ENCODE measurements around the gene MYOCD. TPM values are rescaled to one million over a fixed set of nuclear protein-coding genes. Genes with fewer than 3 reads are reported as not detected.

The MYOCD gene
- total and polyA plus RNA-seq, 12 donors, result 7.0 to 111 (median 45.2) TPM

- DNase-seq (no peak), ATAC-seq (no peak)
- no peaks in the 10 kb centered on the region for H3K36me3 ChIP-seq
- H3K9me3 ChIP-seq, result no peaks in the 10 kb centered on the region
- H3K27me3 ChIP-seq, result no peaks in the 10 kb centered on the region
- intact Hi-C loops (cut with DNase I), result no loop called here
- H3K27ac ChIP-seq, result no peak overlapping the region
- H3K4me1 ChIP-seq, result no peaks in the 10 kb centered on the region
- 87 to 92% methylated on average over 4 of the region's 4 CpGs for WGBS, 2 donors
- no peak overlapping the region for H3K4me3 ChIP-seq
- TF ChIP-seq CTCF (IDR thresholded peaks at IDR 0.05), result no peak
Observed at GRCh38 chr17:12655936-12656335, 9.8 kb upstream of the MYOCD start.

DNA sequence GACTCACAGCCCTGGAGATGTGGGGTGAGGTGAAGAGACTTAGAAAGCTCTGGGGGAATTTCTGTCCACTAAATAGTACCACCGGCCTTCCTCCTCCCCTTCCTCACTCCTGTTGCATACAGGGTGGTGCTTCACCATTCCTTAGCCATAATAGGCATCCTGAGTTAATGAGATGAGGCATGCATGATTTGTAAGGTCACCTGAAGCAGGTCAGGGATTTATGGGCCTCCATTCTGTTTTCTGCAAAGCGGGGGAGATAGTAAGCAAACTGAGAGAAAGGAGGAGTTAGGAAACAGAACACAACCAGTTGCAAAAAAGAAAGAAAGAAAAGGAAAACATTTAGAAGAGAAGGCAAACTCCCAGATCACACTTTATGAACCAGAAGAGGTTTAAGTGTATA lies 9.3 kb upstream of the MYOCD start:
- no peaks in the 10 kb centered on the region for H3K36me3 ChIP-seq
- no peak overlapping the region for H3K4me3 ChIP-seq
- H3K27ac ChIP-seq, result no peak overlapping the region
- H3K27me3 ChIP-seq, result no peaks in the 10 kb centered on the region
- H3K4me1 ChIP-seq, result no peaks in the 10 kb centered on the region
- intact Hi-C loops (cut with DNase I), result no loop called here
- TF ChIP-seq CTCF (IDR thresholded peaks at IDR 0.05), result no peak
- ATAC-seq (no peak), DNase-seq (no peak)
- H3K9me3 ChIP-seq, result no peaks in the 10 kb centered on the region
- 80 to 81% methylated on average over 2 of the region's 2 CpGs for WGBS, 2 donors

DNA sequence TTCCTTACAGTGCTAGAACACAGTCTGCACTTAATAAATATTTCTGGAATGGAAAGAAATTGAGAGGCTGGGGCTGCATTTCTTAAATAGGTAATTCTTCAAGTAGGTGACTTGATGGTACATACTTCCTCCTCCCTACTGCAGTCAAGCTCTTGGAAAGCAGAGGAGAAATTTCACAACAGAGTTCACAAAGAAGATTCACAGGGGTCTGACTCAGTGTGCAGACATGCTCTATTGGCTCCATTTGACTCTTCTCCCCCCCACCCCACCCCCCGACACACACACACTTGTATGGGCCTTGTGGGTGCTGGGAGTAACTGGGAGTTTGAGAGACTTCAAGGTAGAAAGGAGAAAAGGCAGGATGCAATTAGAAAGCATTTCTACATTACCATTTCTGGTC lies 6.2 kb upstream of the MYOCD start:
- Histone ChIP-seq H3K4me1 (peaks cover 0 to 3% (median 0%) of the 10 kb centered on the region in 9 donors), H3K4me3 (no peak overlapping the region), H3K27me3 (peaks cover 0 to 10% (median 6%) of the 10 kb centered on the region in 7 donors), H3K9me3 (no peaks in the 10 kb centered on the region), H3K36me3 (no peaks in the 10 kb centered on the region), H3K27ac (no peak overlapping the region)
- 84 to 97% methylated on average over 1 of the region's 1 CpG for WGBS, 2 donors
- TF ChIP-seq CTCF (IDR thresholded peaks at IDR 0.05), result no peak
- no peak for DNase-seq
- intact Hi-C loops (cut with DNase I), result no loop called here
- ATAC-seq, result no peak

DNA sequence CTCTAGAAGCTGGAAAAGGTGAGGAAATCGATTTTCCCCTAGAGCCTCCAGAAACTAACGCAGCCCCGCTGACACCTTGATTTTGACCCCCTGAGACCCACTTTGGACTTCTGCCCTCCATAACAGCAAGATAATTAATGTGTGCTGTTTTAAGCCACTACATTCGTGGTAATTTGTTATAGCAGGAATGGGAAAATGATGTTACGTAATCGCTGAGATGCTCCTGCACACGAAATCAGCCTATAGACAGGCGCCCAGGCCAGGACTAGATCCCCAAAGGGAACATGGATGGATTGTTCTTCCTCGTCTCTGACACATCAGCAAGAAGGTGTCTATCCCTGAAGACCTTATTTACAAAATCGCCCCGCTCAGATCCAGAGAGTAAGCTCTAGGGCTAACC lies 1.4 kb upstream of the MYOCD start:
- WGBS, 2 donors, result 77 to 79% methylated on average over 11 of the region's 11 CpGs
- DNase-seq (no peak), ATAC-seq (no peak)
- H3K27ac ChIP-seq, result peak overlapping the region in 1 of 10 donors; percentile 80
- H3K4me3 ChIP-seq, result peak overlapping the region in 1 of 10 donors; percentile 68
- intact Hi-C loops (cut with DNase I), result loop anchor here in 5 of 10 donors (10.0 kb wide), 2 partner anchors 341 to 409 kb away; no protein-coding TSS in a partner anchor
- H3K36me3 ChIP-seq, result no peaks in the 10 kb centered on the region
- H3K27me3 ChIP-seq, result peaks cover 0 to 45% (median 19%) of the 10 kb centered on the region in 7 donors
- no peak for TF ChIP-seq CTCF (IDR thresholded peaks at IDR 0.05)
- peaks cover 0 to 14% (median 6%) of the 10 kb centered on the region in 9 donors for H3K4me1 ChIP-seq
- no peaks in the 10 kb centered on the region for H3K9me3 ChIP-seq

Measured in heart right ventricle (tissue), 16 donors.